ENCODE results near the gene PEX6.

DNA sequence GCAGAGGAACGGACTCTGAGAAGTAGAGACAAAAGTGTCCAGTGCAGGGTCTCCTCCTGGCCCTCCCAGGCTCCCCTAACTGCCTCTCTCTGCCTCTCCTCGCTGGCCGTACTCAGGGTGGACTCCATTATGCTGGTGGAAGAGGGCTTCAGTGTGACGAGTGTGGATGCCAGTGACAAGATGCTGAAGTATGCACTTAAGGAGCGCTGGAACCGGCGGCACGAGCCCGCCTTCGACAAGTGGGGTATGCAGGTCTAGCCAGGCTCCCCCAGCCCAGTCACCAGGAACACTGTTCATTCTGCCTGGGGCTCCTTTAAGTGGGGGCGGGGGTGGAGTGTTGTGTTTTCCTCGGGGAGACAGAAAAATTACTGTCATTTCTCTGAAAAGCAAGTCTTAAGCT is 16.9 kb downstream of the PEX6 start:
- TF ChIP-seq, protein P1, sequence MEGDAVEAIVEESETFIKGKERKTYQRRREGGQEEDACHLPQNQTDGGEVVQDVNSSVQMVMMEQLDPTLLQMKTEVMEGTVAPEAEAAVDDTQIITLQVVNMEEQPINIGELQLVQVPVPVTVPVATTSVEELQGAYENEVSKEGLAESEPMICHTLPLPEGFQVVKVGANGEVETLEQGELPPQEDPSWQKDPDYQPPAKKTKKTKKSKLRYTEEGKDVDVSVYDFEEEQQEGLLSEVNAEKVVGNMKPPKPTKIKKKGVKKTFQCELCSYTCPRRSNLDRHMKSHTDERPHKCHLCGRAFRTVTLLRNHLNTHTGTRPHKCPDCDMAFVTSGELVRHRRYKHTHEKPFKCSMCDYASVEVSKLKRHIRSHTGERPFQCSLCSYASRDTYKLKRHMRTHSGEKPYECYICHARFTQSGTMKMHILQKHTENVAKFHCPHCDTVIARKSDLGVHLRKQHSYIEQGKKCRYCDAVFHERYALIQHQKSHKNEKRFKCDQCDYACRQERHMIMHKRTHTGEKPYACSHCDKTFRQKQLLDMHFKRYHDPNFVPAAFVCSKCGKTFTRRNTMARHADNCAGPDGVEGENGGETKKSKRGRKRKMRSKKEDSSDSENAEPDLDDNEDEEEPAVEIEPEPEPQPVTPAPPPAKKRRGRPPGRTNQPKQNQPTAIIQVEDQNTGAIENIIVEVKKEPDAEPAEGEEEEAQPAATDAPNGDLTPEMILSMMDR (conservative IDR thresholded peaks at IDR 0.05; ENCODE audit: low read length): no peak
- no peak for TF ChIP-seq EZH2phosphoT487 (IDR thresholded peaks at IDR 0.05; ENCODE audit: borderline replicate concordance)

Data from Loucy (cell line).